ENCODE data around the gene TGFB1I1.

DNA sequence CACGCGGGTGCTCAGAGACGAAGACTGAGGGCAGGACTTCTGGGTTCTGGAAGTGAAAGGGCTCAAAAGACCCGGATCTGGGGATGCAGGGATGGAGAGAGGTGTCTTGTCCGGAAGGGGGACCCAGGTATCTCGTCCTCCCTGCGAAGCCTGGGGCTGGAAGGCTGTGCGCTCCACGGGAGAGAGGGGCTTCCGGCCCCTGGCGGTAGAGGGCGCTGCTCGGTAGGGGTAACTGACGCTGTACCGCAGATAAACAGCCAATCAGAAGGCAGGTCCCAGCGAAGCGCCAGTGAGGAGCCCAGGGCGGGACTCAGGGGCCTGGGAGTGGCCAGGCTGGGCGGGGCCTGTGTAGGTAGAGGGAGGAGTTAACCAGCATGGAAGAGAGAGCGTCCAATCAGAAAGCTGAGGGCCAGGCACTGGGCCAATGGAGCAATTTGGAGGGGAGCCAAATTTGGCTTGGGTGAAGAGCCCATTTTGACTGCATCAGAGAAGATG, 804 bp downstream of the TGFB1I1 start:
- peak; percentile 77 to 90 for TF ChIP-seq CTCF (conservative IDR thresholded peaks at IDR 0.05; ENCODE audit: low read depth in 2 of 2)
- no peak for TF ChIP-seq POLR2AphosphoS5 (IDR thresholded peaks at IDR 0.05; ENCODE audit: low read depth)
- no peak for TF ChIP-seq STAT1 (IDR thresholded peaks at IDR 0.05; ENCODE audit: unreplicated experiment)
- TF ChIP-seq EZH2 (IDR thresholded peaks at IDR 0.05; ENCODE audit: low read depth, unreplicated experiment), result no peak

All from GM23338 (cell line).